Kidney epithelial cell (primary cell): ENCODE data around the gene CEP152. TPM values are rescaled to one million over a fixed set of nuclear protein-coding genes. Genes with fewer than 3 reads are reported as not detected.

Experiments used
- DNase-seq: peaks from one replicate; pipeline ENCODE4 v3.0.0-alpha.2; 2010; ENCODE audit warnings: low read depth
- H3K27me3 ChIP-seq: 2 replicates; pipeline ENCODE4 v1.6.0; 2011; ENCODE audit warnings: low read length; ENCODE audit not compliant: control insufficient read depth, insufficient read depth
- H3K36me3 ChIP-seq: 2 replicates; pipeline ENCODE4 v1.5.1; 2011; ENCODE audit warnings: low read length; ENCODE audit not compliant: control insufficient read depth, insufficient read depth
- H3K4me3 ChIP-seq: 2 replicates; pipeline ENCODE4 v1.5.1; 2011; ENCODE audit warnings: low read depth, mild to moderate bottlenecking, control low read depth, low read length
- total RNA-seq: library from RNA; depleted of rRNA; stranded (reverse); fragments of >200 nt; gene quantifications from 2 replicates; pipeline ENCODE4 v1.2.3, GENCODE V29; 2015
- TF ChIP-seq, protein P1 (sequence below): IDR thresholded peaks from 2 replicates; pipeline ENCODE4 v1.5.1; 2011; ENCODE audit warnings: mild to moderate bottlenecking, moderate library complexity, low read length, control low read depth, inconsistent platforms; ENCODE audit not compliant: insufficient read depth, poor library complexity, severe bottlenecking

The CEP152 gene
- total RNA-seq, 1 donor from 2014 or later, result 3.2 TPM

DNA sequence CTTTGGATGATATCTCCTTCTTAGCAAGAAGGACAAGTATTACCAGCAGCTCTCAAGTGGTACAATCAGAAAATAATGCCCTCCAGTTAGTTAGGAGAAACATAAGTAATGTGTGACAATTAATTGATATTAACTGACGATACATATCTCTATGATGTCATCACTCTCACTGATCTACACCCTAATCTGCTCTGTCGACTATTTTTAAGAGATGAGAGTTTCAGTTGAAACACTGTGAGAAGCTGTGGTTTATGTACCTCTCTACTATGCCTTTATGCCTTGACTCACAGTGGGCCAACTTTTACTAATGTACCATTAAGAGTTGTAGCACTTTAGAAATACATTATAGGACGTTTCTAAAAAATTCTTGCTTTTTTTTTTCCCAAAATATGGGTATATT, 8.6 kb downstream of the CEP152 start:
- H3K4me3 ChIP-seq, result no peak overlapping the region
- H3K36me3 ChIP-seq, result no peaks in the 10 kb centered on the region
- no peak for DNase-seq

DNA sequence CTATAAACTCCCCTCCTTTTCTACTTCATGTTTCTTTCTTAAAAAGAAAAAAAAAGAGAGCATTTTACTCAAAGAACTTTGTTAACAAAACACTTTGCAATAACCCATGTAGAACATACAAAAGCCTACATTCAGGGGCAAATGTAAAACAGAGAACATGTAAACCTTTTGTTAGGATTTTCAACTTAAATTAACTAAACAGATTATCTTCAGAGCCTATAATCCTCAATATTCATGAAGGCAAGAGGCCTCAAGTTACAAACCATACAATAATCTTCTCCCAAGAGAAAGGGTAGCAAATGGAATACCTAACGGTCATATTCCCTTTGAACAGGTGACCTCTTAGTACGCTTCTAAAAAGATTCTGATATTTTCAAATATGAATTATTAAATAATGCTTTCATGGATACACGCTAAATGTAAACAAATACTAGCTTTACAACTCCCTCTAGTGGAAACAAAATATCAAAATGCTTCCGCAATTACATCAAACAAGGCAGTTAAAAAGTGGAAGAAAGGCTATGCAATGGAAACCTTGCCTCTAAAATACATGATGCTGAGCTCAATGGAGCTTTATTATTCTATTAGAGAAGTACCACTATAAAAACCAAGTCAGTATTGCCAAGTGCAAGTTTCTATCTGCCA, 9.9 kb downstream of the CEP152 start:
- DNase-seq, result no peak
- no peaks in the 10 kb centered on the region for H3K36me3 ChIP-seq

More for the DNA sequence above, 8.6 kb downstream of the CEP152 start:
- TF ChIP-seq, protein P1, sequence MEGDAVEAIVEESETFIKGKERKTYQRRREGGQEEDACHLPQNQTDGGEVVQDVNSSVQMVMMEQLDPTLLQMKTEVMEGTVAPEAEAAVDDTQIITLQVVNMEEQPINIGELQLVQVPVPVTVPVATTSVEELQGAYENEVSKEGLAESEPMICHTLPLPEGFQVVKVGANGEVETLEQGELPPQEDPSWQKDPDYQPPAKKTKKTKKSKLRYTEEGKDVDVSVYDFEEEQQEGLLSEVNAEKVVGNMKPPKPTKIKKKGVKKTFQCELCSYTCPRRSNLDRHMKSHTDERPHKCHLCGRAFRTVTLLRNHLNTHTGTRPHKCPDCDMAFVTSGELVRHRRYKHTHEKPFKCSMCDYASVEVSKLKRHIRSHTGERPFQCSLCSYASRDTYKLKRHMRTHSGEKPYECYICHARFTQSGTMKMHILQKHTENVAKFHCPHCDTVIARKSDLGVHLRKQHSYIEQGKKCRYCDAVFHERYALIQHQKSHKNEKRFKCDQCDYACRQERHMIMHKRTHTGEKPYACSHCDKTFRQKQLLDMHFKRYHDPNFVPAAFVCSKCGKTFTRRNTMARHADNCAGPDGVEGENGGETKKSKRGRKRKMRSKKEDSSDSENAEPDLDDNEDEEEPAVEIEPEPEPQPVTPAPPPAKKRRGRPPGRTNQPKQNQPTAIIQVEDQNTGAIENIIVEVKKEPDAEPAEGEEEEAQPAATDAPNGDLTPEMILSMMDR, result no peak
- no peaks in the 10 kb centered on the region for H3K27me3 ChIP-seq

DNA sequence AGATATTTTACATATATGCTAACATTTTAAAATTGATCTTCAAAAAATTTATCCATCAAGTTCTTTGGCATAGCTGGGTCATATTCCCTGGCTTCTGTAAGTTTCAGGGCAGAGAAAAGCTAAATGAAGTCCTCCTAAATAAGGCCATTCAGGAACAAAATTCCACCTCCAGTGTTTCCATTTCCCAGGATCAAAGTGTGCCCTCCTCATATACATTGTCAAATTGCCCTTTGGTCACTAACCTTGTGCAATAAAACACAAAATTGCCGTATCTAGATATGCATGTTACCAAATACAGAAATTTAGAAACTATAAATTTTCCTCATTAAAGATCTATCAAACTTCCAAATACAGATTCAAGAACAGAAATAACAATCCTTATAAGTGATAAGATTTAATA, 10.6 kb downstream of the CEP152 start:
- DNase-seq, result no peak
- Histone ChIP-seq H3K36me3 (no peaks in the 10 kb centered on the region), H3K27me3 (no peaks in the 10 kb centered on the region), H3K4me3 (no peak overlapping the region)
- TF ChIP-seq, protein P1, result no peak

More for the DNA sequence above, 9.9 kb downstream of the CEP152 start:
- Histone ChIP-seq H3K4me3 (no peak overlapping the region), H3K27me3 (no peaks in the 10 kb centered on the region)
- TF ChIP-seq, protein P1, result peak; percentile 32

DNA sequence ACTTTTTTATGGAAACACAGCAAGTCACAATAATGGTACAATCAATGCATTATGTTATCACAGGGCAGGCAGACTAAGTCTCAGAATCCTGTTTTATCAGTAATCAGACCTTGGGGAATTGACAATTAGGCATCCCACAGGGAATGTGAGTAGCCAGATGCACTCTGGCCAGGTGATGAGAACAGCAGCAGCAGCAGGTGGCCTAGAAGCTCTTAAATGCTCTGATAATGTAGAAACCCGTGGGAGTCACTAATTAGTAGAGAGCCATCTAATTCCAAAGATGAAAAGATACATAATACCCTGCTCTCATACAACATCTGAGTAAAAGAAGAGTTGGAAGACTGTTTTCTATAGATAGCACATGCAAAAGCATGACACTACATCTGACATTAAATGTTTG, 12.6 kb downstream of the CEP152 start:
- Histone ChIP-seq H3K36me3 (no peaks in the 10 kb centered on the region), H3K4me3 (no peak overlapping the region), H3K27me3 (no peaks in the 10 kb centered on the region)
- no peak for DNase-seq
- TF ChIP-seq, protein P1, result no peak

DNA sequence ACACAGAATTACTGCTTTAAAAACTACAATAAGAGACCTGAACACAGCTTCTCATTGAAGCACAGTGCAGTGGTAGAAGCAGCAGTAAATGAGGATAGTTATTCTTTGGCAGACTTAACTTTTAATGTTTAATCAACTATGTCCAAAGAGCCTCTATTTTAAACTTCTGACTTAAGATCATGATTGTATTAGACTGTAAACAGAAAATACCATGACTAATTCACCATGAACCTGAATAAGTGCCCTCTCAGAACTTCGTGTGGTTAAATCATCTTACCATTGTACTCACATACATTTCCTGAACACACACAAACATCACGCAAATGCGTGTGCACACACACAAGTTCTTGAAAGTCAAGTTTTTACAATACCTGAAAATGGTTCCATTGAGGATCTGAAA, 13.9 kb downstream of the CEP152 start:
- TF ChIP-seq, protein P1, result no peak
- DNase-seq, result peak; percentile 81
- no peaks in the 10 kb centered on the region for H3K36me3 ChIP-seq
- no peak overlapping the region for H3K4me3 ChIP-seq
- H3K27me3 ChIP-seq, result no peaks in the 10 kb centered on the region

DNA sequence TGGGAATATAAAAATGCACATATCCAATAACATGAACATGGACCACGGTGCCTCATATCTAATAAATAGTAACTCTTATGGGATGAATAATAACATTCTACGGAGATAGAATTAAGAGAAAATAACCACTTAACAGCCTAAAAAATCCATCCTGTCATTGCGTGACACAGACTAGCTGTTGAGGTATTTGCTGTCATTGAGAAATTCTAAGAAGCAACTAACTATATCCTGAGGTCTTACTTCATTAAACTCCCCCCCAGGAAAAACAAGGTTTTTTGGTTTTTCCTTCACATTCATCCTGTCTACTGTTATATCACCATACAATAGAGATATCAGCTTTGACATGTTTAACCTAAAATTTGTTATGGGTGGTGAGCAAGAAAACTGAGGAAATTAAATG, 14.3 kb downstream of the CEP152 start:
- TF ChIP-seq, protein P1, result no peak
- Histone ChIP-seq H3K4me3 (no peak overlapping the region), H3K27me3 (no peaks in the 10 kb centered on the region), H3K36me3 (no peaks in the 10 kb centered on the region)
- no peak for DNase-seq
